ENCODE measurements around the gene CCT2. TPM values are rescaled to one million over a fixed set of nuclear protein-coding genes. Genes with fewer than 3 reads are reported as not detected.
"Not testable (repeated sequence)": the region's sequence is repeated elsewhere in the genome, so short reads cannot be mapped to it uniquely, and the experiment has no call there.

CCT2 gene
- total RNA-seq, 1 donor from 2014 or later: 150 TPM

- peaks cover 44% of the 10 kb centered on the region for H3K36me3 Mint-ChIP-seq (ENCODE audit: low read depth)
- H3K27ac Mint-ChIP-seq (ENCODE audit: unreplicated experiment): no peak overlapping the region
- no peaks in the 10 kb centered on the region for H3K4me1 Mint-ChIP-seq (ENCODE audit: low read depth)
- no peaks in the 10 kb centered on the region for H3K27me3 Mint-ChIP-seq (ENCODE audit: low read depth)
- DNase-seq (ENCODE audit: low spot score): no peak
- TF ChIP-seq CTCF (IDR thresholded peaks at IDR 0.05): no peak
- peaks cover 7% of the 10 kb centered on the region for H3K9me3 Mint-ChIP-seq (ENCODE audit: low read depth)
- H3K4me3 Mint-ChIP-seq (ENCODE audit: unreplicated experiment): no peak overlapping the region
Measured at GRCh38 chr12:69601962-69602685, 16.9 kb downstream of the CCT2 start.

DNA sequence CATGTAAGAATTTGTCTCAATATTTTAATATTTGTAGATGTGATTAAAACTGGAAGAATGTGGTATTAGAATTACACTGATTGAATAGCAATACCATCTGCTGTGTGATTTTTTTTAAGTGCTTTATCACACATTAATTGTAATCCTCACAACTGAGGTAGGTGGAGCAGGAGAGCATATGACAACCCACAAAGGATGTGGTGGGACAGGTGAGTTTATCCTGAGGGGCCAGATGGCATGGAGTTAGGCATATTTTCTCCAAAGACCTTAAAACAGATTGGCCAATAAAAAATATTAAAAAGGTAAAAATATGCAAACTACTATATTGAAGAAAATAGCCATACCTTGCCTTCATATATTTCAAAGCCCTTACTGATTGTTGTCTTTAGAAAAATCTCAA, 17.7 kb downstream of the CCT2 start:
- Mint-ChIP-seq H3K27ac (ENCODE audit: unreplicated experiment) (no peak overlapping the region), H3K9me3 (ENCODE audit: low read depth) (peaks cover 7% of the 10 kb centered on the region), H3K4me1 (ENCODE audit: low read depth) (no peaks in the 10 kb centered on the region), H3K36me3 (ENCODE audit: low read depth) (peaks cover 38% of the 10 kb centered on the region), H3K4me3 (ENCODE audit: unreplicated experiment) (no peak overlapping the region), H3K27me3 (ENCODE audit: low read depth) (no peaks in the 10 kb centered on the region)
- TF ChIP-seq CTCF (IDR thresholded peaks at IDR 0.05): peak; percentile 30
- no peak for DNase-seq (ENCODE audit: low spot score)

- peaks cover 34% of the 10 kb centered on the region for H3K36me3 Mint-ChIP-seq (ENCODE audit: low read depth)
- H3K27ac Mint-ChIP-seq (ENCODE audit: unreplicated experiment); H3K27me3 Mint-ChIP-seq (ENCODE audit: low read depth); H3K4me1 Mint-ChIP-seq (ENCODE audit: low read depth); H3K4me3 Mint-ChIP-seq (ENCODE audit: unreplicated experiment); DNase-seq (ENCODE audit: low spot score); H3K9me3 Mint-ChIP-seq (ENCODE audit: low read depth): not testable (repeated sequence)
Measured at GRCh38 chr12:69603556-69603955, 18.3 kb downstream of the CCT2 start.

DNA sequence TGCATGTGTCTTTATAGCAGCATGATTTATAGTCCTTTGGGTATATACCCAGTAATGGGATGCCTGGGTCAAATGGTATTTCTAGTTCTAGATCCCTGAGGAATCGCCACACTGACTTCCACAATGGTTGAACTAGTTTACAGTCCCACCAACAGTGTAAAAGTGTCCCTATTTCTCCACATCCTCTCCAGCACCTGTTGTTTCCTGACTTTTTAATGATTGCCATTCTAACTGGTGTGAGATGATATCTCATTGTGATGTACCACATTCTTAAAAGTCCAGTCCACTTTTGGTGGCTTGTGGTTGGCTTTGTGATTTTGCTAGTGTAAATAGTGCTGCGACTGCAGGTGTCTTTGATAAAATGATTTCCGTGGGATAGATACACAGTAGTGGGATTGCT, 19.0 kb downstream of the CCT2 start:
- H3K9me3 Mint-ChIP-seq (ENCODE audit: low read depth); DNase-seq (ENCODE audit: low spot score); H3K4me3 Mint-ChIP-seq (ENCODE audit: unreplicated experiment); H3K27ac Mint-ChIP-seq (ENCODE audit: unreplicated experiment); H3K4me1 Mint-ChIP-seq (ENCODE audit: low read depth); H3K27me3 Mint-ChIP-seq (ENCODE audit: low read depth): not testable (repeated sequence)
- H3K36me3 Mint-ChIP-seq (ENCODE audit: low read depth): peaks cover 32% of the 10 kb centered on the region

GRCh38 chr12:69608114-69608513, 22.9 kb downstream of the CCT2 start:
- H3K27ac Mint-ChIP-seq (ENCODE audit: unreplicated experiment): no peak overlapping the region
- no peaks in the 10 kb centered on the region for H3K4me1 Mint-ChIP-seq (ENCODE audit: low read depth)
- no peak for DNase-seq (ENCODE audit: low spot score)
- peaks cover 4% of the 10 kb centered on the region for H3K36me3 Mint-ChIP-seq (ENCODE audit: low read depth)
- H3K27me3 Mint-ChIP-seq (ENCODE audit: low read depth): peaks cover 1% of the 10 kb centered on the region
- peaks cover 4% of the 10 kb centered on the region for H3K9me3 Mint-ChIP-seq (ENCODE audit: low read depth)
- H3K4me3 Mint-ChIP-seq (ENCODE audit: unreplicated experiment): no peak overlapping the region
- no peak for TF ChIP-seq CTCF (IDR thresholded peaks at IDR 0.05)

DNA sequence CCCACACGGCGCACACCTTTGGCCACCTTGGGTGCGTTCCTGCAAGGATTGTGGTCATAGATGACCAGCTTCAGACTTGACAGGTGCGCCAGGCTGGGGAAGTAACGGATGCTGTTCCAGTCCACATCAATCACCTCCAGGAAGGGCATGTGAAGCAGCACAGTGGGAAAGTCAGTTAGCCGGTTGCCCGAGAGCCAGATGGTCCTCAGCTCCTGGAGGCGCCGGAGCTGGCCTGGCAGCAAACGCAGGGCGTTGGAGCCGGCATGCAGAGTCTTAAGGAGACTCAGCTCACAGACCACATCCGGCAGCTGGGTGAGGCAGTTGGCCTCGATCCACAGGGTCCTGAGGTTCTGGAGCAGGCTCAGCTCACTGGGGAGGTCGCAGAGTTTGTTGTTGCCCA, 24.9 kb downstream of the CCT2 start:
- Mint-ChIP-seq H3K27me3 (ENCODE audit: low read depth) (peaks cover 1% of the 10 kb centered on the region), H3K36me3 (ENCODE audit: low read depth) (no peaks in the 10 kb centered on the region), H3K4me1 (ENCODE audit: low read depth) (no peaks in the 10 kb centered on the region), H3K4me3 (ENCODE audit: unreplicated experiment) (no peak overlapping the region), H3K9me3 (ENCODE audit: low read depth) (no peaks in the 10 kb centered on the region), H3K27ac (ENCODE audit: unreplicated experiment) (no peak overlapping the region)
- TF ChIP-seq CTCF (IDR thresholded peaks at IDR 0.05): no peak
- DNase-seq (ENCODE audit: low spot score): no peak
